HPDE6-E6E7 (cell line): ENCODE data around the gene MYOZ3.

Source experiments
- DNase-seq: peaks from one replicate; pipeline ENCODE4 v3.0.0; 2011; ENCODE audit warnings: missing footprints; ENCODE audit errors: extremely low spot score

The MYOZ3 gene

DNA sequence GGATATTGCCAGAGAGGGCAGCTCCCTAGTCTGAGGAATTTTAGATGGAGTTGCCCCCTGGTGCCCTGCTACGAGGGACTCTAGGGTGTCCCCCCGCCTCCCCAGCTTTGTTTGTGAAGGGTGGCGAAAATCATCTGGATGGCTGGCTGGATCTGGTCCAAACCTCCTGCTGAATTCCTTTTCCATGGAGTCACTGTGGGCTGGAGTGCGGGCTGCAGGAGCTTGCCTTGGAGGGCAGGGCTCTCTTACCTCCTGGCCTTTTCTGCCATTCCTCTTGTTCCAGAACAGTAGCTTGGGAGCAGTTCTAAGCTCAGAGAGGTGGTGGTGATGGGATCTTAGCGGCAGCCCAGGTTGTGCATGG, 18.5 kb upstream of the MYOZ3 start:
- DNase-seq, result peak; percentile 81

DNA sequence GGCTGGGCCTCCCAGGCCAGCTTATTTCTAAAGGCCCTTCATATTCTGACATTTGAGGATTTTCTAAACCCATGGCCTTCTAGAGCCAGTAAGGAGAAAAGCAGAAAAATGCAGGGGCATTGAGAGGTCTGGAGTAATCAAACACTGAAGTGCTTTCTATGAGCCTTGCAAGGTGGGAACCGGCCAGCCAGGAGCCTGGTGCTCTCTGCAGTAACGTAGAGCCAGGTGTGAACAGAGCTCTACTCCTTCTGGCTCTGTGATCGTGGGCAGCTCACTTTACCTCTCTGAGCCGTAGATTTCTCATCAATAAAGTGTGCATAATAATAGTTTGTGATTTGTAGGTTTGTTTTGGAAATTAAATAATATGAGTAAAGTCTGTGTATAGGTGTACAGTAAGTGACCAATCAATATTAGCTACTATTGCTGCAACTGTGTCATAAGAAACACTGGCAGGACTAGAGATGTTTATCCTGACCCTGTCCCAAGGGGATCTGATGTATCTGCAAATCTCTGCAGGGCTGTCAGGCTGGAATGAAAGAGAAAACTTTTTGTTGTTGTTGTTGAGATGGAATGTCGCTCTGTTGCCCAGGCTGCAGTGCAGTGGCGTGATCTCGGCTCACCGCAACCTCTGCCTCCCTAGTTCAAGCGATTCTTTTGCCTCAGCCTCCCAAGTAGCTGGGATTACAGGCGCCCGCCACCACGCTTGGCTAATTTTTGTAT, 17.9 kb upstream of the MYOZ3 start:
- no peak for DNase-seq

DNA sequence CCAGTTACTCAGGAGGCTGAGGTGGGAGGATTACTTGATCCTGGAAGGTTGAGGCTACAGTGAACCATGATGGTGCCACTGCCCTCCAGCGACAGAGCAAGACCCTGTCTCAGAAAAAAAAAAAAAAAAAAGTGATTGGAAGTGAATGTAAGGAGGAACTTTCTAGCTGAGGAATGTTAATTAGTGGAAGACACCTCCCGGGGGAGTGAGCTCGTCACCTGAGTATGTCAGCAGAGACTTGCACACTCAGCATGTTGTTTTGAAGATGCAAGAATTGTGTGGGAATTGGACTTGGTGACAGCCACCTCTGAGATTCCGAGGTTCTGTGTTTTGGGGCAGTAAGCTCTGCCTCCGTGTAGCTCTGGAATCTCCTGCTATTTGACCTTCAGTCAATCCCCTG, 17.0 kb upstream of the MYOZ3 start:
- no peak for DNase-seq

DNA sequence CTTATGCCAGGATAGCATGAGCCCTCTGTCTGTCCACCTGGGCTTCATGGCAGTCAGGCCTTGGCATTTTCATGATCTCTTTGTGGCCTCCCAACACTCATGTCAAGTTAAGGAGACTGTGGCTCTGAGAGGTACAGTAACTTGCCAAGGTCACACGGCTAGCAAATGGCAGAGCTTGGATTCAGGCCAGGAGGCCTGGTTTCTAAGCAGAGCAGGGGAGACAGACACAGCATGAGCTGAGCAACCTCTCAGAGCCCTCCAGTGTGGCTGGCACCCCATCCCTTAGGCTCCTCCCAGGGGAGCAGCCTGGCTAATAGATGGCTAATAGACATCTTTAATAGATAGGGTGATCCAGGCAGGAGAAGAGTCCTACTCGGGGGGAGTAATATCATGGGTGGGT, 16.5 kb upstream of the MYOZ3 start:
- DNase-seq, result no peak

DNA sequence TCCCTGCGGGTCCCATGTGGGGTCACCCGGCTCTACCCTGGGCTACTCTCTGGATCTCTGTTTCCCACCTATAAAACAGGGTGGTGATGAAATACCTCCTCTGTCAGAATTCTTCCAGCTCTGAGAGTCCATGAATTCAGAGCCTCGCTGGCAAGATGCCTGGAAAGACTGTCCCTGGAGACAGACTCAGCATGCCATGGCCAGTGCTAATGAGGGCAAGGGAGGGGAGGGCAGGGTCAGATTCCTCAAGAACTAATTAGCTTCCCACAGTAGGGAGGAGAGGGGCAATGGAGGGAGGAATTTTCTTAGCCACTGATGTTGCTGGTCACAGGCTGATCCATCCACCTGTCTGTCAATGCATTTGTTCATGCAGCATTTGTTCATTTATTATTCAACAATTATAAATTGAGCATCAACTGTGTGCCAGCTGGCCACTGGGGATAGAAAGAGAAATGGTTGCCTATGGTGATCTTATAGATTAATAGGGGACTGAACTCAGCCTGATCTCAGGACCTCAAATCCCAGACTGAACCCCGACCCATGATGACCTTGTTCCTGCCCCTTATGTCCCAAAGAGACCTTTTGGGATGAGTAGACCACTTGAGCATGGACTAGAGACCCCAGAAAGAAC, 15.9 kb upstream of the MYOZ3 start:
- DNase-seq, result no peak

DNA sequence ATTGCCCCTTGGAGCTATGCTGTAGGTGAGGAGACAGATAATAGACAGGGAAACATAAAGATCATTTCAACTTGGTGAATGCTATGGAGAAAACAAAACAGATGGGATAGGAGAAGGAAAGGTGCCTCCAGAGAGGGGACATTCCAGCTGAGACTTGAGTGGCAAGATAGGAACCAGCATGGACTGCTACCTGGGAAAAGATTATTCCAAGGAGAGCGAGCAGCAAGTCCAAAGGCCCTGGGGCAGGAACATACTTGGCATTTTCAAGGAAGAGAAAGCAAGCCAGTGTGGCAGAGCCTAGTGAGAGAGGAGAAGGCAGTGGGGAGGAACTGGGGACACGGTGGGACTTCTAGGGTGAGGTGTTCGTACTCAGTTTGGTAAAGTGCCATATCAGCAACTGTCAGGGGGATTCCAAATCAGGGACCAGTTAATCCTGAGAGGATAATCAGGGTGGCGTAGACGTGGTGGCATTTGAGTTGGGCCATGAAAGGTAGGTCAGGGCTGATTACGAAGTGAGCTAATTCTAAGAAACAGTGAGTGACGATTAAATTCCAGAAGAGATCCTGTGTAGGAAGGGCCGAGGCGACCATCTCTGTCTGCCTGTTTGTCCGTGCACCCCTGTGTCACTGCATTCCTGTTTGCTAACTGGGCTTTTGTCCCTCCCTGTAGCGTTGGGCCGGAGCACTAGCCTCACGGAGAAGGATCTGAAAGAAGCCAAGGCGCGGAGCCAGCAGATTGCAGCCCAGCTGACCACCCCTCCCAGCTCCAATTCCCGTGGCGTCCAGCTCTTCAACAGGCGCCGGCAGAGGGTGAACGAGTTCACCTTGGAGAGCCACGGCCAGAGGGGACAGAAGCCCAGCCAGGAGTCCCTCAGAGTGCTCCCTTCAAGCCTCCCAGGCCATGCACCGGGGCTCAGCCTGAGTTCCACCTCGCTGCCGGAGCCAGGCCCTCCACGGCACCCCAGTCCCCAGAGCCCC, 13.5 kb upstream of the MYOZ3 start:
- DNase-seq, result no peak

DNA sequence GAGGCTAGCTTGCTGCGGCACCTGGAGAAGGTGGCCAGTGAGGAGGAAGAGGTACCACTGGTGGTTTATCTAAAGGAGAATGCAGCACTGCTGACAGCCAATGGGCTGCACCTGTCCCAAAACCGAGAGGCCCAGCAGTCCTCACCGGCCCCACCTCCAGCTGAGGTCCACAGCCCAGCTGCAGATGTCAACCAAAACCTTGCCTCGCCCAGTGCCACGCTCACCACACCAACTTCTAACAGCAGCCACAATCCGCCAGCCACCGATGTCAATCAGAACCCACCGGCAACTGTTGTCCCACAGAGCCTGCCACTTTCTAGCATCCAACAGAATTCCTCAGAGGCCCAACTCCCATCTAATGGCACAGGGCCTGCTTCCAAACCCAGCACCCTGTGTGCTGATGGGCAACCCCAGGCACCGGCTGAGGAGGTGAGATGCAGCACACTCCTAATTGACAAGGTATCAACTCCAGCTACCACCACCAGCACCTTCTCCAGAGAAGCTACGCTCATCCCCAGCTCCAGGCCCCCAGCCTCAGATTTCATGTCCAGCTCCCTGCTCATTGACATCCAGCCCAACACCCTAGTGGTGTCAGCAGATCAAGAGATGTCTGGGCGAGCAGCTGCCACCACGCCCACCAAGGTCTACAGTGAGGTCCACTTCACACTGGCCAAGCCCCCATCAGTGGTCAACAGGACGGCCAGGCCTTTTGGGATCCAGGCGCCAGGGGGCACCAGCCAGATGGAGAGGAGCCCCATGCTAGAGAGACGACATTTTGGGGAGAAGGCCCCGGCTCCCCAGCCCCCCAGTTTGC, 12.6 kb upstream of the MYOZ3 start:
- DNase-seq, result no peak

DNA sequence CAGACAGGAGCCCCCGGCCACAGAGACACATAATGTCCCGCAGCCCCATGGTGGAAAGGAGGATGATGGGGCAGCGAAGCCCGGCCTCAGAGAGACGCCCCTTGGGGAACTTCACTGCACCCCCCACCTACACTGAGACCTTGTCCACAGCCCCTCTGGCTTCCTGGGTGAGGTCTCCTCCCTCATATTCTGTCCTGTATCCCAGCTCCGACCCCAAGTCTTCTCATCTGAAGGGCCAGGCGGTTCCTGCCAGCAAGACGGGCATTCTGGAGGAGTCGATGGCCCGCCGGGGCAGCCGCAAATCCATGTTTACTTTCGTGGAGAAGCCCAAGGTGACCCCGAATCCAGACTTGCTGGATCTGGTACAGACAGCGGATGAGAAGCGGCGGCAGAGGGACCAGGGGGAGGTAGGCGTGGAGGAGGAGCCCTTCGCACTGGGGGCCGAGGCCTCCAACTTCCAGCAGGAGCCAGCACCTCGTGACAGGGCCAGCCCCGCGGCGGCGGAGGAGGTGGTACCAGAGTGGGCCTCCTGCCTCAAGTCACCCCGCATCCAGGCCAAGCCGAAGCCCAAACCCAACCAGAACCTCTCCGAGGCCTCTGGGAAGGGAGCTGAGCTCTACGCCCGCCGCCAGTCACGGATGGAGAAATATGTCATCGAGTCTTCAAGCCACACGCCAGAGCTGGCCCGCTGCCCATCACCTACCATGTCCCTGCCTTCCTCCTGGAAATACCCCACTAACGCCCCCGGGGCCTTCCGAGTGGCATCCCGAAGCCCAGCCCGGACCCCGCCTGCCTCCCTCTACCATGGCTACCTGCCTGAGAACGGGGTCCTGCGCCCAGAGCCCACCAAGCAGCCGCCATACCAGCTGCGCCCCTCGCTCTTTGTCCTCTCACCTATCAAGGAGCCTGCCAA, 11.7 kb upstream of the MYOZ3 start:
- no peak for DNase-seq

DNA sequence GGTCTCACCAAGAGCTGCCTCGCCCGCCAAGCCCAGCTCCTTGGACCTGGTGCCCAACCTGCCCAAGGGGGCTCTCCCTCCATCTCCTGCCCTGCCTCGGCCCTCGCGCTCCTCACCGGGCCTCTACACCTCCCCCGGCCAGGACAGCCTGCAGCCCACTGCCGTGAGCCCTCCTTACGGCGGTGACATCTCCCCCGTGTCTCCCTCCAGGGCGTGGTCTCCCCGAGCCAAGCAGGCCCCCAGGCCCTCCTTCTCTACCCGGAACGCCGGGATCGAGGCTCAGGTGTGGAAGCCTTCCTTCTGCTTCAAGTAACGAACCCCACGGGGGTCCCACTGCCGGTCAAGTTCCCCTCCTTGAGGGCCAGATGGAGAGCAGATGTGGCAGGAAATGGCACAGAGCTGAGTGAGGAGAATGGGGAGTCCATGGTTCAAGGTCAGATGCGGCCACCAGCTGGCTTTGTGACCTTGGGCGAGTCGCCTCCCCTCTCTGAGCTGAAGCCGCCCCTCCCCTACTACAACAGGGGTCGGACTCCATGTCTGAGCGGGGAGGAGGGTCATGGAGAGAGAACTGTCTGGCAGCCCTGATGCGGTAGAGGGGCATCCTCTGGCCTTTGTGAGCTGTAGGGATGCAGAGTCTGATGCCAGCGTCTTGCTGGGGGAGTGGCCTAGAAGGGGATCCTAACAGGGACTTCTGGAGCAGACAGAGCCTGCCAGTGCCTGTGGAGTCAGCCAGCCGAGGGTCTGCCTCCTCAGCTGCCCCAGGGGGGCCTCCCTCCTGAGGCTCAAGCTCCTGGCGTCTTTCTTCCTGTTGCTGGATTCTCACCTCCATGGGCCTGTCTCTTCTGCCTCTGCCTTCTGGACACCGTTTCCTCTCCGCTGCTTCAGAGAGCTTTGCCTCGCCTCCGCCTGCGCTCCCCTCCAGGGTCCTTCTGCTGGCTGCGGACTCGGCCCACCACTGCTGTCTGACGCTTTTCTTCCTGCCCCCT, 10.7 kb upstream of the MYOZ3 start:
- no peak for DNase-seq

DNA sequence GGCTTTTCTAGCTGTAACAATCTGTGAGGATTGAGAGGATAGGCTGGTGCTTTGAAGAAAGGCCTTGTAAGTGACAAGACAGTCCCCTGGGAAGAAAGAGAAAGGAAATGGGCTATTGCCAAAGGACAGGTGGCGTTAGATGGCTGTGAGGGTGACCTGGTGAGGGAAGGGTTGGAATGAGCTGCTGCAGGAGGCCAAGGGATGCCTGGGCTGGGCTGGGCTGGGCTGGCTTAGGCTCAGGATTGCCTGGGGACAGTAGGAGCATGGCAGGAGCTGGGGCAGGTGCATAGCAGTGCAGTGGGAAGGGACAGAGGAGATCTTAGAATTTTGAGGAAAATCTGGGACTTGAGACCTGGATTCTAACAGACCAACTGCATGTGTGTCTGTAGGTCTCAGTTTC, 9.7 kb upstream of the MYOZ3 start:
- DNase-seq, result no peak

DNA sequence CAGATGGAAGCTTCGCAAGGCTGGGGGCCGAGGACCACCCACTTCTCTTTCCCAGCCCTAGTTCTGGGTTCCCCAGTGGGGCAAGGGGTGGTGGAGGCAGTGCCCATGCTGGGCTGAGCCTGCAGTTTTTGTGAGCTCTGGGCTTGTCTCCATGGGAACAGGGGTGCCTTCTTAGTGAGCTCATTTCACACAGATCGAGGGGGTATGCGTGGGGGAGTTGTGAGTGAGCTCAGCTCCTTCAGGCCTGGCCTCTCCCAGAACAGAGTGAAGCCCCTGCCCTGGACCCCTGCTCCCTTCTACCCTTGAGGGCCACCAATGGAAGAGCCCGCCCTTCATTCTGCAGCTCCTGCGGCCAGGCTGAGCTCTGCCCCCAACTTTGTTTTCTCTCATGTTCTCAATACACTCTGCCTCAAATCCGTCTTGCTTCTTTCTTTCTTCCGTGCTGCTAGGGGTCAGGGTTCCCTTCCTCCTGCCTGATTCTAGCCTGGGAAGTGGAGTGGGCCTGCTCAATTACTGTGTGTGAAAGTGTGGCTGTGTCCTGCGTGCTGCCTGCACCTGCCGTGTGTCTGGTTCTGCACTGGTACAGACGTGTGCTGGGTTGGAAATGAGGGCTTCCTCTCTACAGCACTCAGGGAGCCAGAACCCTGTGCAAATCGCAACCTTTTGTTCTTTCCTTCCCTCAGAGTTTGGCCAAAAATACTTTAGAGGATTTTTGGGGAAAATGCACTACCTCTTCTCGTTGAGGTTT, 9.0 kb upstream of the MYOZ3 start:
- DNase-seq, result no peak

DNA sequence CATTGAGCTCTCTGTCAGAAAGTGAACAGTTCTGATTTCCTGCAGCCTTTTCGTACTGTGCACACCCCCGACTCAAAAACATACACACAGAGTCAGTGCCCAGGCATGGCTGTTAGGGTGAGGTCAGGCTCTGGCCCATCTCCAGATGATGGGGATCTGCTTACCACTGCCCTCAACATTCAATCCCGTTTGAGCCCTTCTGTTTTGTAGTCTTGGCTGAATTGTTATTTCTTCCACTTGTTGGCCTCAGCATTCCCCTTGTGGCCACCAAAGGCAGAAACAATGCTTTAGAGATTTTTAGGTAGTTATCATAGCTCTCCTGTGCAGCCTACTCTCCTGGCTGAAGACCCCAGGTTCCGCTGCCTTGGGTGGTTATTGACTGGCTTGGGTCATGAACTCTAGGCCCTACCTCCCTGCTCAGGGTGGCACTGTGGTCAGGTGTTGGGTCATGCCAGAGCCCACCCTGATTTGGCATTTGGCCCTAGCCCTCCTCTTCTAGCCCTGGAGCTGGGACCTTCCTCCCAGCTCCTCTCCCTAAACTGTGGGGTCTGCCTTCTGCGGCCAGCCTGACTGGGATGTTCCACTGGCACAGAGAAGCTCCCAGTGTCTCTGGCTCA, 7.8 kb upstream of the MYOZ3 start:
- DNase-seq, result no peak

DNA sequence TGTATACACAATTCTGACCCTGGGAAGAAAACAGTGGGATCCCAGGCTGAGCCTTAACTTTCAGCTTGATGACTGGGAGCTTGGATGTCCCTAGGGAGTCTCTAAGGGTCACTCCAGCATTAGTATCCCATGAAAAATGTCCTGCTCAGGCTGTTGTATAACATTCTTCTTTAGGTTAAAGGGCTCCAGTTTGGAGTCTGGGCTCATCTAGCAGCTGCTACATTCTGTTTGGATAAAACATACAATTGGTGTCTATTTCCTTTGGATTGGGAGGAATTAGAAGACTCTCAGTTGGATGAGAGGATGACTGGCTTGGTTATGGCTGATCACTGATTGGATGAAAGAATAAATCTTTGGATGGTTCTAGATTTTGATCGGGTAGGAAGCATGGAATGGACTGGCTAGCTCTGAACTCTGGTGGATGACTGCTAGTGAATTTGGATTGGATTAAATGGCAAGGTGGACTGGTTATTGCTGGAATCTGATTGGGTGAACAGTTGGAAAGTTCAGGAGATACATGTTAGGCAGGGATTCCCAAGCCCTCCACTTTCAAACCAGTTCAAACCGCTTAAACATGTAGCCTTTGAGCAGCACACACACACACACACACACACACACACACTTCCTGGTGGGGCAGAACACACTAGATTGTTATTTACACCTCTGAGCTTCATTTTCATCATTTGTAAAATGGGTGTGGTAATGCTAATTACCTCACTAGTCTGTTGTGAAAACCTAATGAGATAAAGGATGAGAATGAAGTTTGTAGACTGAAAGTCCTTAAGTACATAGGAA, 7.1 kb upstream of the MYOZ3 start:
- no peak for DNase-seq

DNA sequence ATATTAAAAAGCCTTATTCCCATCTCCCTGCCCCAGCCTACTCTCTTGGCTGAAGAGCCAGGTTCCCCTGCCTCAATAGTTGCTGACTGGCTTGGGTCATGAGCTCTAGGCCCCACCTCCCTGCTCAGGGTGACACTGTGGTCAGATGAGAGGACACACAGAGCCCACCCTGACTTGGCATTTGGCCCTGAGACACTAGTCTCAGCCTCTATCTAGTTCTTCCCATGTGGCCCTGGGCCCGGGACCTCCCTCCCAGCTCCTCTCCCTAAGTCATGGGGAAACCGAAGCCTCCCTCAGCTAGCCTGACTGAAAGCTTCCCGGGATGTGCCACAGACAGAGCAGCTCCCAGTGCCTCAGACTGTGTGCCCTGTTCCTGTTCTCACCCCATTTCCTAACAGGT, 5.8 kb upstream of the MYOZ3 start:
- DNase-seq, result no peak

DNA sequence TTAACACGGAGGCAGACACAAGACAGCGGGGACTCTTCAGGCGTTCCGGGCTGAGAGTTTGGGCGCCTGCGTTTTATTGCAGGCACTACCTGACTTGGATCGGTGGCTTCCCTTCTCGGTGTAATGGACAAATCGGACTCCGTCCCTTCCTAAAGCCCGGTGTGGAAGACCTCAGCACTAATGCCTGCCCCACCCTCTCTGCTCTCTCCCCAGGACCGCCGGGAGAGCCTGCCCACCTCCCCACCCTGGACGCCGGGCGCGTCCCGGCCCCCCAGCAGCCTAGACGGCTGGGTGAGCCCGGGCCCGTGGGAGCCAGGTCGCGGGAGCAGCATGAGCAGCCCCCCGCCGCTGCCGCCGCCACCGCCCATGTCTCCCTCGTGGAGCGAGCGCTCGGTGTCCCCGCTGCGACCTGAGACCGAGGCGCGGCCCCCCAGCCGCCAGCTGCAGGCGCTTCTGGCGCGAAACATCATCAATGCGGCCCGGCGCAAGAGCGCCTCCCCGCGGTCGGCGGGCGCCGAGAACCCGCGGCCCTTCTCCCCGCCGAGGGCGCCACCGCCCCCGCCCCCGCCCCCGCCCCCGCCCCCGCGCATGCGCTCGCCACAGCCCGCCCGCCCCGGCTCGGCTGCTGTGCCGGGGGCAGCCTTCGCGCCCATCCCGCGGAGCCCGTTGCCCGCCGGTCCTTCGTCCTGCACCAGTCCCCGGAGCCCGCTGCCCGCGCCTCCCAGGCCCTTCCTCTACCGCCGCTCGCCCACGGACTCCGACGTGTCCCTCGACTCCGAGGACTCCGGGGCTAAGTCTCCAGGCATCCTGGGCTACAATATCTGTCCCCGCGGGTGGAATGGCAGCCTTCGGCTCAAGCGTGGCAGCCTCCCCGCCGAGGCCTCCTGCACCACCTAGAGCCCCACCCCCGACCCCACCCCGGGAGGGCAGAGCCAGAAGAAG, 4.6 kb upstream of the MYOZ3 start:
- DNase-seq, result peak; percentile 78

DNA sequence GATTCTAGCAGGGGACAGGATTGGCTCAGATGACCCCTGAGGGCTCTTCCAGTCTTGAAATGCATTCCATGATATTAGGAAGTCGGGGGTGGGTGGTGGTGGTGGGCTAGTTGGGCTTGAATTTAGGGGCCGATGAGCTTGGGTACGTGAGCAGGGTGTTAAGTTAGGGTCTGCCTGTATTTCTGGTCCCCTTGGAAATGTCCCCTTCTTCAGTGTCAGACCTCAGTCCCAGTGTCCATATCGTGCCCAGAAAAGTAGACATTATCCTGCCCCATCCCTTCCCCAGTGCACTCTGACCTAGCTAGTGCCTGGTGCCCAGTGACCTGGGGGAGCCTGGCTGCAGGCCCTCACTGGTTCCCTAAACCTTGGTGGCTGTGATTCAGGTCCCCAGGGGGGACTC, 2.9 kb upstream of the MYOZ3 start:
- DNase-seq, result no peak
